Colonic mucosa (tissue), 4 donors: ENCODE results near the gene HAUS6. TPM values are rescaled to one million over a fixed set of nuclear protein-coding genes. Genes with fewer than 3 reads are reported as not detected.

Experiments
- DNase-seq: peaks from one replicate; pipeline ENCODE4 v3.0.0-alpha.2; 2020
- H3K27ac ChIP-seq: fragments of 200-600 bp; one replicate; pipeline ENCODE4 v1.8.0; 2021
- H3K27me3 ChIP-seq: fragments of 200-600 bp; one replicate; pipeline ENCODE4 v1.8.0; 2021
- H3K36me3 ChIP-seq: fragments of 200-600 bp; one replicate; pipeline ENCODE4 v1.8.0; 2021
- H3K4me1 ChIP-seq: fragments of 200-600 bp; one replicate; pipeline ENCODE4 v1.8.0; 2021; ENCODE audit warnings: mild to moderate bottlenecking
- H3K4me3 ChIP-seq: fragments of 200-600 bp; one replicate; pipeline ENCODE4 v1.8.0; 2021
- H3K9ac ChIP-seq, 2 donors: one replicate each; pipeline ENCODE4 v1.7.0; 2013; ENCODE audit warnings: control low read depth in 2 of 2, low read depth in 2 of 2, low read length in 2 of 2
- H3K9me3 ChIP-seq: fragments of 200-600 bp; one replicate; pipeline ENCODE4 v1.8.0; 2021
- intact Hi-C: fragments of 100-400 bp; cut with DNase I; formaldehyde crosslinking; loops from one replicate; pipeline ENCODE4 v1.14.1; 2022
- total RNA-seq, 2 donors: library from RNA; stranded (reverse); fragmentation: NEBNext Ultra II Directional in 1 of 2; extraction: Animal tissue kit (Norgen Biotek cat#: 25700) in 1 of 2; gene quantifications; one replicate each; pipeline ENCODE4 v1.2.1, GENCODE V29; 2021
- TF ChIP-seq, protein P1 (sequence below): fragments of 200-600 bp; IDR thresholded peaks from one replicate; pipeline ENCODE4 v1.8.0; 2022; ENCODE audit warnings: antibody characterized with exemption, mild to moderate bottlenecking
- donor health status: healthy.
- donor health status: DM: no; HTN: no; CAD: no.
- donor health status: DM: no; HTN: no; CAD: no.

Gene HAUS6
- total RNA-seq, 2 donors from 2014 or later = 9.2 to 11.8 TPM

DNA sequence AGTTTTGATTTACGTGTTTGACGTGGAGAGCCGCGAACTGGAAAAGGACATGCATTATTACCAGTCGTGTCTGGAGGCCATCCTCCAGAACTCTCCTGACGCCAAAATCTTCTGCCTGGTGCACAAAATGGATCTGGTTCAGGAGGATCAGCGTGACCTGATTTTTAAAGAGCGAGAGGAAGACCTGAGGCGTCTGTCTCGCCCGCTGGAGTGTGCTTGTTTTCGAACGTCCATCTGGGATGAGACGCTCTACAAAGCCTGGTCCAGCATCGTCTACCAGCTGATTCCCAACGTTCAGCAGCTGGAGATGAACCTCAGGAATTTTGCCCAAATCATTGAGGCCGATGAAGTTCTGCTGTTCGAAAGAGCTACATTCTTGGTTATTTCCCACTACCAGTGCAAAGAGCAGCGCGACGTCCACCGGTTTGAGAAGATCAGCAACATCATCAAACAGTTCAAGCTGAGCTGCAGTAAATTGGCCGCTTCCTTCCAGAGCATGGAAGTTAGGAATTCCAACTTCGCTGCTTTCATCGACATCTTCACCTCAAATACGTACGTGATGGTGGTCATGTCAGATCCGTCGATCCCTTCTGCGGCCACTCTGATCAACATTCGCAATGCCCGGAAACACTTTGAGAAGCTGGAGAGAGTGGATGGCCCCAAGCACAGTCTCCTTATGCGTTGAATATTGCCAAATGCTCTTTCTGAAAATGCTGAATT, 52.6 kb downstream of the HAUS6 start:
- H3K4me1 ChIP-seq = peaks cover 16% of the 10 kb centered on the region
- intact Hi-C loops = loop anchor here (5.0 kb wide), 1 partner anchor 122 kb away; no protein-coding TSS in a partner anchor
- TF ChIP-seq, protein P1, sequence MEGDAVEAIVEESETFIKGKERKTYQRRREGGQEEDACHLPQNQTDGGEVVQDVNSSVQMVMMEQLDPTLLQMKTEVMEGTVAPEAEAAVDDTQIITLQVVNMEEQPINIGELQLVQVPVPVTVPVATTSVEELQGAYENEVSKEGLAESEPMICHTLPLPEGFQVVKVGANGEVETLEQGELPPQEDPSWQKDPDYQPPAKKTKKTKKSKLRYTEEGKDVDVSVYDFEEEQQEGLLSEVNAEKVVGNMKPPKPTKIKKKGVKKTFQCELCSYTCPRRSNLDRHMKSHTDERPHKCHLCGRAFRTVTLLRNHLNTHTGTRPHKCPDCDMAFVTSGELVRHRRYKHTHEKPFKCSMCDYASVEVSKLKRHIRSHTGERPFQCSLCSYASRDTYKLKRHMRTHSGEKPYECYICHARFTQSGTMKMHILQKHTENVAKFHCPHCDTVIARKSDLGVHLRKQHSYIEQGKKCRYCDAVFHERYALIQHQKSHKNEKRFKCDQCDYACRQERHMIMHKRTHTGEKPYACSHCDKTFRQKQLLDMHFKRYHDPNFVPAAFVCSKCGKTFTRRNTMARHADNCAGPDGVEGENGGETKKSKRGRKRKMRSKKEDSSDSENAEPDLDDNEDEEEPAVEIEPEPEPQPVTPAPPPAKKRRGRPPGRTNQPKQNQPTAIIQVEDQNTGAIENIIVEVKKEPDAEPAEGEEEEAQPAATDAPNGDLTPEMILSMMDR = no peak
- peak overlapping the region; percentile 88 to 92 for H3K9ac ChIP-seq
- peak overlapping the region; percentile 93 for H3K27ac ChIP-seq
- H3K27me3 ChIP-seq = no peaks in the 10 kb centered on the region
- DNase-seq = peak; percentile 45
- no peaks in the 10 kb centered on the region for H3K36me3 ChIP-seq
- H3K4me3 ChIP-seq = peak overlapping the region; percentile 88
- H3K9me3 ChIP-seq = no peaks in the 10 kb centered on the region

- Histone ChIP-seq H3K9ac (peak within 1 kb of the TSS; percentile 88 to 92), H3K9me3 (no peaks in the 10 kb centered on the region), H3K27ac (peak within 1 kb of the TSS; percentile 93), H3K4me3 (peak within 1 kb of the TSS; percentile 88), H3K27me3 (no peaks in the 10 kb centered on the region), H3K36me3 (no peaks in the 10 kb centered on the region), H3K4me1 (peaks cover 16% of the 10 kb centered on the region)
- intact Hi-C loops = no loop called here
- DNase-seq = peak; percentile 95
- TF ChIP-seq, protein P1 = peak; percentile 75
Observed at GRCh38 chr9:19048966-19049916, 53.5 kb downstream of the HAUS6 start, which contains the start of gene RRAGA. Gene RRAGA (plus strand): TSS chr9:19049427. CDS start chr9:19049660, 233 bp downstream.

DNA sequence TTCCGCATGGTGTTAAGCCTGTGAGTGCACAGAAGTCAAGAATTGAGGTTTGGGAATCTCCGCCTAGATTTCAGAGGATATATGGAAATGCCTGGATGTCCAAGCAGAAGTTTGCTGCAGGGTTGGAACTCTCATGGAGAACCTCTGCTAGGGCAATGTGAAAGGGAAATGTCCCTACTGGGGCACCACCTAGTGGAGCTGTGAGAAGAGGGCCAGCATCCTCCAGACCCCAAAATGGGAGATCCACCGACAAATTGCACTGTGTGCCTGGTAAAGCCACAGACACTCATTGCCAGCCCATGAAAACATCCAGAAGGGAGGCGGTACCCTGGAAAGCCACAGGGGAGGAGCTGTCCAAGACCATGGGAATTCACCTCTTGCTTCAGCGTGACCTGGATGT, 66.1 kb downstream of the HAUS6 start:
- TF ChIP-seq, protein P1 = no peak
- no peaks in the 10 kb centered on the region for H3K36me3 ChIP-seq
- no peak overlapping the region for H3K4me3 ChIP-seq
- intact Hi-C loops = no loop called here
- H3K27ac ChIP-seq = no peak overlapping the region
- H3K9me3 ChIP-seq = no peaks in the 10 kb centered on the region
- H3K4me1 ChIP-seq = no peaks in the 10 kb centered on the region
- H3K27me3 ChIP-seq = no peaks in the 10 kb centered on the region
- DNase-seq = no peak
- H3K9ac ChIP-seq = no peak overlapping the region

- DNase-seq = no peak
Observed at GRCh38 chr9:19033015-19033414, 69.7 kb downstream of the HAUS6 start, which contains the start of gene SAXO1. Gene SAXO1 (minus strand): TSS chr9:19033209. CDS start chr9:19032908, 301 bp downstream.

DNA sequence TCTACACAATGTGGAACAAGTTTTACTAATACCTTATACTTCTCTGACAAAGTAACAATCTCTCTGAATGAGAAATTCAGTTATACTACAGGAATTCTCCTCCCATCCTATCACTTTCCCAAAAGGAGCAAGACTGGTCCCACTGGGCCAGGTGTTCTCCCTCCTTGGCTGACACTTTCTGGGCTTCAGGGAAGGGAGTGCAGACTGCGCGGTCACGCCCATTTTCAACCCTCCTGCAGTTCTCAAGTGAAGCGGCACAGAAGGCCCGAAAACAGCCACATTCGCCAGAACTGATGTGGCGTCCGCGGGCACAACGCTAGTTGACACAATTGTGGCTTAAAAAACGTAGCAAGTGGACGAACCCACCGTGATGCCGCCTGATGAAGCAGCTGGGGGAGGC, 70.3 kb downstream of the HAUS6 start:
- H3K27ac ChIP-seq = no peak overlapping the region
- H3K27me3 ChIP-seq = no peaks in the 10 kb centered on the region
- TF ChIP-seq, protein P1 = no peak
- no peaks in the 10 kb centered on the region for H3K36me3 ChIP-seq
- H3K4me1 ChIP-seq = no peaks in the 10 kb centered on the region
- H3K9me3 ChIP-seq = no peaks in the 10 kb centered on the region
- no peak overlapping the region for H3K4me3 ChIP-seq
- no peak overlapping the region for H3K9ac ChIP-seq
- intact Hi-C loops = no loop called here
- no peak for DNase-seq

More at GRCh38 chr9:19033015-19033414, 69.7 kb downstream of the HAUS6 start, which contains the start of gene SAXO1:
- TF ChIP-seq, protein P1 = no peak
- H3K36me3 ChIP-seq = no peaks in the 10 kb centered on the region
- no peak within 1 kb of the TSS for H3K9ac ChIP-seq
- H3K4me3 ChIP-seq = no peak within 1 kb of the TSS
- H3K27ac ChIP-seq = no peak within 1 kb of the TSS
- H3K9me3 ChIP-seq = no peaks in the 10 kb centered on the region
- intact Hi-C loops = no loop called here
- no peaks in the 10 kb centered on the region for H3K27me3 ChIP-seq
- no peaks in the 10 kb centered on the region for H3K4me1 ChIP-seq
